ENCODE measurements around the gene NFE2L1.

The NFE2L1 gene

DNA sequence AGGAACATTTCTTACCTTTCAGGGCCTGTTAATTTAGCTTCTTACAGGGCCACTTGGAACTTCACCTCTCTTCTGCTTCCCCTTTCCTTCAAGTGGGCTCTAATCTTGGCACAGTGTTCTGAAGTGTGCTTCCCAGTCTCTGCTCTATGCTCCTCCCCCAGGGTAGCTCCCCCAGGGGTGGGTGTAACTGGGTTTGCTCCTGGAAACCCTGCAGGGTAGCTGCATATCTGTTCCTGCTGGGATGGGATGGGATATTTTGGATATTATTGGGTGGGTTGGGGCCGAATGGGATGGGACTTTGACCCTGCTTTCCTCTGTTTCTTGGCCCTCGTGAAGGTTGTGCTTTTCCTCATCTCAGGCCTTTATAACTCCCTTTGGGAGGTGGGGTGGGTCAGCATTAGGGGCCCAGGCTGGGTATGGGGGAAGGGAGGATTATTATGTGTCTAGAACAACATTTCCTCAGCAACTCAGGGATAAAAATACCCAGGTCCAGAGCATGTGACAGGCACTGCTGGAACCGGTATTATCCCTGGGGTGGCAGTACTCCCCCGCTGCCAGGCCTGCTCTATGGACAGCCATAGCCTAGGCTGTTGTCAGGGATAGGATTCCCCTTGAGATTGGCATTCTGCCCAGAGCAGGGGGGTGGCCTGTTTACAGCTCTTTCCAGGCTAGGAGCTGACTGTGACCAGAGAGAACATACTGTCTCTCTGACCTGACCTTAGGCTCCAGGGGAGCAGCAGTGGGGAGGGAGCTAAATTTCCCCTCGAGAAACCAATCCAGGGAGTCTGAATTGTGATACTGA, 5.0 kb downstream of the NFE2L1 start:
- TF ChIP-seq, protein P1, sequence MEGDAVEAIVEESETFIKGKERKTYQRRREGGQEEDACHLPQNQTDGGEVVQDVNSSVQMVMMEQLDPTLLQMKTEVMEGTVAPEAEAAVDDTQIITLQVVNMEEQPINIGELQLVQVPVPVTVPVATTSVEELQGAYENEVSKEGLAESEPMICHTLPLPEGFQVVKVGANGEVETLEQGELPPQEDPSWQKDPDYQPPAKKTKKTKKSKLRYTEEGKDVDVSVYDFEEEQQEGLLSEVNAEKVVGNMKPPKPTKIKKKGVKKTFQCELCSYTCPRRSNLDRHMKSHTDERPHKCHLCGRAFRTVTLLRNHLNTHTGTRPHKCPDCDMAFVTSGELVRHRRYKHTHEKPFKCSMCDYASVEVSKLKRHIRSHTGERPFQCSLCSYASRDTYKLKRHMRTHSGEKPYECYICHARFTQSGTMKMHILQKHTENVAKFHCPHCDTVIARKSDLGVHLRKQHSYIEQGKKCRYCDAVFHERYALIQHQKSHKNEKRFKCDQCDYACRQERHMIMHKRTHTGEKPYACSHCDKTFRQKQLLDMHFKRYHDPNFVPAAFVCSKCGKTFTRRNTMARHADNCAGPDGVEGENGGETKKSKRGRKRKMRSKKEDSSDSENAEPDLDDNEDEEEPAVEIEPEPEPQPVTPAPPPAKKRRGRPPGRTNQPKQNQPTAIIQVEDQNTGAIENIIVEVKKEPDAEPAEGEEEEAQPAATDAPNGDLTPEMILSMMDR (IDR thresholded peaks at IDR 0.05): no peak
- no peak for TF ChIP-seq ZFX (IDR thresholded peaks at IDR 0.05; ENCODE audit: borderline replicate concordance)
- H3K27ac ChIP-seq: peak overlapping the region; percentile 96

DNA sequence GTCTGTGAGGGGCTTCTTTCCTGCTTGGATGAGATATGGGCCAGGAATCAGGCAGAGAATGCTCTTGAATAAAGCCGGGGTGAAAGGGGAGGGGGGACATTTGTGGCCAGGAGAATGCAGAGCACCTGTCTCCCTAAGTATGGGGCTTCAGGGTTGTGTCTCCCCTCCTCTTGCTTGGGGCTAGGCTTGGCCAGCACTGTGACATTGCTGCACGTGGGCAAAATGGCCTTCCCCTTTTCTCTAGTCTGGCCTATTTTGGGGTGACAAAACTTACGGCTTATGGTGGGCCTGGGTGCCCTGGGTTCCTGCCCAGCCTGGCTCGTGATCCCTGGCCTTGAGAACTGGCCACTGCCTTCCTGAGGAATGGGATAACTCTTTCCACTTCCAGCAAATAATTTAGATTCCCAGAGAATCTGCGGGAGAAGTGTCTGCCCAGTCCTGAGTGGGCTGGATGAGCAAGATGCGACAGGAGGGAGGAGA, 5.6 kb downstream of the NFE2L1 start:
- peak overlapping the region; percentile 96 for H3K27ac ChIP-seq
- TF ChIP-seq, protein P1 (IDR thresholded peaks at IDR 0.05): no peak
- TF ChIP-seq ZFX (IDR thresholded peaks at IDR 0.05; ENCODE audit: borderline replicate concordance): no peak

DNA sequence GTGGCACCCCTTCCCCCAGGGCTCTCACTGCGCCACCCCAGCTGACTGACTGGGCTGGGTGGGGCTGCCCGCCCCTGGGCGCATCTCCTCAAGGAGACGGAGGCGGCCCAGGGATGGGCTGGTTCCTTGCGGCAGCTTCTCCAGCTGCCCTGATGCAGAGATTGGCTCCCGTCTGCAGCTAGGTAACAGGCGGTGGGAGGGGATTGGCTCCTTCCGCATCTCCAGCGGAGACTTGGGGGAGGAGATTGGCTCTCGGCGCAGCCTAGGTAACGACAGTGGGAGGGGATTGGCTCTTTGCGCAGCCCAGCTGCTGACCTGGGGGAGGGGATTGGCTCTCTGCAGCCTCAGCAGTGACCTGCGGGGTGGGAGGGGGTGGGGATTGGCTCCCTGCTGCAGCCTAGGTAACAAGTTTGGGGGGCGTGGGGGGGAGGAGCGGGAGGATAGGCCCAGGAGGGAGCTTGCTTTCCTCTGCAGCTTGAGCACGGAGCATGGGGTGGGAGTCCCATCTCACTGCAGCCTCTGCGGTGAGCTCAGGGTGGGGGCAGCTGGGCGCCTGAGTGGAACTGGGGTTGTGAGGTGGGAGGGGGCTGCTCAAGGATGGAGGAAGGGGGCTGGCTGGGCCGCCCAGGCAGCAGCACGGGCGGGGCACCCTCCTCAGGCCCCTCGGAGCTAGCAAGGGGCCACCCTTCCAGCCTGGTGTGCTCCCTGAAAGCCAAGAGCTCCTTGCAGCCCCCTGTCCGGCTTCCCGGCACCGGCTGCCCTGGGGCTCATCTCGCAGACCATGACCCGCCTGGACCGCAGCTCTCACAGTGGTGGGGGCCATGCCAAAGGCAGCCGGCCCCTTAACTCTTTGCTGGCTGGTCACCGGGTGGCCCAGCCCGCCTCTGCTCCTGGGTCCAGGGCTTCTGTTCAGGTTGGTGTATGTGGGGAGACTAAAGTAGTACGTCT, 6.4 kb downstream of the NFE2L1 start:
- peak overlapping the region; percentile 96 for H3K27ac ChIP-seq
- TF ChIP-seq ZFX (IDR thresholded peaks at IDR 0.05; ENCODE audit: borderline replicate concordance): no peak
- TF ChIP-seq, protein P1 (IDR thresholded peaks at IDR 0.05): no peak

DNA sequence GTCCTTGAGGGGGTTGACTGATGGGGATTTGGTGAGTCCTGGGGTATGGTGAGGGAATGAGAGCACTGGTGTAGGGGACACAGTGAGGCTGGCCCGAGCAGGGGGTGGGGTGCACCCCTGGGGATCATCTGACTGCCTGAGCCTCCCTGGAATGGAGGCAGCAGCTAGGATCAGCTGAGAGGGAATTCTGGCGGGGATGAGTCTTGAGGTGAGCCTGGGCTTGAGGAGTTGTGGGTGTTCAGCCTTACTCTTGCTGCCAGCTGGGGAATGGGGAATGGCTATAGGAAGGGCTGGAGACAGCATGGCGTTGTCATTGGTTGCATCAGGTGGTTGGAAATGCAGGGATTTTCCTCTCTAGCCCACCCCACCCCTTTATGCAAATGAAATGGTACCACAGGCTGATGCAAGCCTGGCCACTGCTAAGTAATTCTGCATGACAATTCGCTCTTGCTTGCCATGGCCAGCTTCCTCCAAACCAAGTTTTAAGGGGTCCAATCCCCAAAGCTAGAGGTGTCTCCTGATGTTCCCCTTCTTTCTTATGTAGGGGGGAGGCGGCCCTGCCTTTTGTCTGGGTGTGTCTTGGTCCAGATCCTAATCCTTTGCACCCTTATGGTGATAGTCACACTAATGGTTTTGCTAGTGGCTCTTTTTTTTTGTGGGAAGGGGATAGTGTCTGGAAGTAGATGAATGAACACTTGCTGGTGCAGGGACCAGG, 7.5 kb downstream of the NFE2L1 start:
- TF ChIP-seq ZFX (IDR thresholded peaks at IDR 0.05; ENCODE audit: borderline replicate concordance): no peak
- TF ChIP-seq, protein P1 (IDR thresholded peaks at IDR 0.05): no peak
- peak overlapping the region; percentile 96 for H3K27ac ChIP-seq

DNA sequence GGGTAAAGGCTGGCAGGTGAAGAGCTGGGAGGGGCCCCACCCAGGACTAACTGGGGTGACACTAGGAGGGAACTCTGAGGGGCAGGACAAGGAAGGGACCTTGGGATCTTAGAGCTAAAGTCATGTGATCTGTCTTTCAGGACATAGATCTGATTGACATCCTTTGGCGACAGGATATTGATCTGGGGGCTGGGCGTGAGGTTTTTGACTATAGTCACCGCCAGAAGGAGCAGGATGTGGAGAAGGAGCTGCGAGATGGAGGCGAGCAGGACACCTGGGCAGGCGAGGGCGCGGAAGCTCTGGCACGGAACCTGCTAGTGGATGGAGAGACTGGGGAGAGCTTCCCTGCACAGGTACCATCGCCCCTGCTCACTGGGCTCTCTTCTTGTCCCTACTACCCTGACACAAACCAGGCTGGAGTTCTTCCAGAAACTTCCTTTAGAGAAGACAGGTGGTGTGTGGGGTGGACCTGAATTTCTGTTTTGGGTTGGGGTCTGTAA, 8.1 kb downstream of the NFE2L1 start:
- peak overlapping the region; percentile 96 for H3K27ac ChIP-seq
- TF ChIP-seq, protein P1 (IDR thresholded peaks at IDR 0.05): no peak
- no peak for TF ChIP-seq ZFX (IDR thresholded peaks at IDR 0.05; ENCODE audit: borderline replicate concordance)

DNA sequence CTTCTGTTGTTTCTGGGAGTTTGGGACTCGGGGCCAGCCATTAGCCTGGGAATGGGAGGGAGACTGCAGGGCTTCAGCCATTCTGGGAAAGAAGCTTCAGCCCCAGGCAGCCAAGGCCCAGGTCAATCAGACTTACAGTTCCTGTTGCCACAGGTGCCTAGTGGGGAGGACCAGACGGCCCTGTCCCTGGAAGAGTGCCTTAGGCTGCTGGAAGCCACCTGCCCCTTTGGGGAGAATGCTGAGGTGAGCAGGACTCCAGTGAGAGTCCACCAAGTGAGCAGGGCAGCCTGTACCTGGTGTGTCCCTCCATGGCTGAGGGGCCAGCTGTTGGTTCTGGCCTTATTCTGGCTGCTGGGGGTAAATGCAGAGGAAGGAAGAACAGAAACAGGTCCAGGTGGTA, 8.7 kb downstream of the NFE2L1 start:
- H3K27ac ChIP-seq: peak overlapping the region; percentile 96
- no peak for TF ChIP-seq ZFX (IDR thresholded peaks at IDR 0.05; ENCODE audit: borderline replicate concordance)
- TF ChIP-seq, protein P1 (IDR thresholded peaks at IDR 0.05): no peak

Measured in 22Rv1 (cell line).